NCI-H1436 treated with DMSO at 0.1 percent for 48 hours (cell line): ENCODE data around the gene STUM.
"Not testable (repeated sequence)": the region's sequence is repeated elsewhere in the genome, so short reads cannot be mapped to it uniquely, and the experiment has no call there.

Experiments used
- DNase-seq: peaks from one replicate; lab custom pipeline; 2025; lab: John Stamatoyannopoulos, UW

Gene STUM

GRCh38 chr1:226548256-226549093, at the start of gene STUM:
Gene STUM, plus strand, starts transcription at chr1:226548764. Its CDS starts 141 bp downstream, at chr1:226548905.
- no peak for DNase-seq

GRCh38 chr1:226499699-226500098, 48.9 kb upstream of the STUM start:
- DNase-seq, result not testable (repeated sequence)

- DNase-seq, result no peak
Measured at GRCh38 chr1:226506021-226506420, 42.5 kb upstream of the STUM start.

GRCh38 chr1:226506921-226507320, 41.6 kb upstream of the STUM start:
- DNase-seq, result no peak

- DNase-seq, result no peak
Measured at GRCh38 chr1:226510453-226510852, 38.1 kb upstream of the STUM start.

GRCh38 chr1:226511296-226511695, 37.3 kb upstream of the STUM start:
- DNase-seq, result no peak

GRCh38 chr1:226512076-226512728, 36.4 kb upstream of the STUM start:
- DNase-seq, result no peak

- DNase-seq, result no peak
Measured at GRCh38 chr1:226518375-226518774, 30.2 kb upstream of the STUM start.

- DNase-seq, result no peak
Measured at GRCh38 chr1:226519135-226519534, 29.4 kb upstream of the STUM start.

GRCh38 chr1:226519716-226520598, 28.6 kb upstream of the STUM start:
- DNase-seq, result no peak

GRCh38 chr1:226520640-226521355, 27.8 kb upstream of the STUM start:
- DNase-seq, result no peak

- DNase-seq, result no peak
Measured at GRCh38 chr1:226523646-226524406, 24.7 kb upstream of the STUM start.

- no peak for DNase-seq
Measured at GRCh38 chr1:226524547-226524946, 24.0 kb upstream of the STUM start.

GRCh38 chr1:226525750-226526149, 22.8 kb upstream of the STUM start:
- DNase-seq, result no peak

- no peak for DNase-seq
Measured at GRCh38 chr1:226526801-226527595, 21.6 kb upstream of the STUM start.

- no peak for DNase-seq
Measured at GRCh38 chr1:226529891-226530290, 18.7 kb upstream of the STUM start.

GRCh38 chr1:226530591-226530990, 18.0 kb upstream of the STUM start:
- no peak for DNase-seq

GRCh38 chr1:226531360-226532093, 17.0 kb upstream of the STUM start:
- no peak for DNase-seq

GRCh38 chr1:226532553-226532952, 16.0 kb upstream of the STUM start:
- no peak for DNase-seq
